D721Med (cell line): ENCODE data around the gene PKDREJ.

Experiments
- DNase-seq: peaks from one replicate; pipeline ENCODE4 v3.0.0; 2011; ENCODE audit warnings: low spot score; ENCODE audit not compliant: insufficient read length
- FAIRE-seq: peaks from 2 replicates; lab custom pipeline; 2011; peaks lifted over from hg19 to GRCh38; lab: Jason Lieb, UNC
- CTCF ChIP-seq: IDR thresholded peaks from 2 replicates; pipeline ENCODE4 v1.5.1; 2012; ENCODE audit warnings: mild to moderate bottlenecking, control low read depth; ENCODE audit not compliant: insufficient read depth; ENCODE audit errors: missing control alignments

The PKDREJ gene

GRCh38 chr22:46241396-46242007 lies 21.6 kb downstream of the PKDREJ start:
- TF ChIP-seq CTCF: no peak
- no peak for DNase-seq
- no peak for FAIRE-seq

- no peak for TF ChIP-seq CTCF
- FAIRE-seq (no peak), DNase-seq (no peak)
Measured at GRCh38 chr22:46240907-46241306, 22.2 kb downstream of the PKDREJ start.

GRCh38 chr22:46240506-46240905 lies 22.6 kb downstream of the PKDREJ start:
- FAIRE-seq (no peak), DNase-seq (no peak)
- TF ChIP-seq CTCF: no peak

- no peak for DNase-seq
- no peak for TF ChIP-seq CTCF
- no peak for FAIRE-seq
Measured at GRCh38 chr22:46240073-46240472, 23.1 kb downstream of the PKDREJ start.

- DNase-seq (no peak), FAIRE-seq (no peak)
- TF ChIP-seq CTCF: no peak
Measured at GRCh38 chr22:46239261-46240048, 23.7 kb downstream of the PKDREJ start.

- no peak for TF ChIP-seq CTCF
- FAIRE-seq: no peak
- DNase-seq: no peak
Measured at GRCh38 chr22:46238541-46238940, 24.6 kb downstream of the PKDREJ start.
